HG02943 (cell line): ENCODE data around the gene HCN3.
"Not testable (repeated sequence)": the region's sequence is repeated elsewhere in the genome, so short reads cannot be mapped to it uniquely, and the experiment has no call there.

Source experiments
- ATAC-seq: cut with Tn5 transposase; IDR thresholded peaks from one replicate; pipeline ENCODE4 v1.9.1; 2021; ENCODE audit warnings: mild to moderate bottlenecking, low read depth, moderate library complexity; ENCODE audit not compliant: unreplicated experiment

The HCN3 gene

GRCh38 chr1:155277070-155277901, at the start of gene HCN3:
Gene HCN3, plus strand, starts transcription at chr1:155277463. Its CDS starts 128 bp downstream, at chr1:155277591.
- ATAC-seq: peak; percentile 52

GRCh38 chr1:155228096-155228427, 49.2 kb upstream of the HCN3 start:
- ATAC-seq: peak; percentile 3

GRCh38 chr1:155231302-155231701, 46.0 kb upstream of the HCN3 start:
- ATAC-seq: not testable (repeated sequence)

GRCh38 chr1:155232001-155232978, 45.0 kb upstream of the HCN3 start:
- not testable (repeated sequence) for ATAC-seq

GRCh38 chr1:155233502-155233901, 43.8 kb upstream of the HCN3 start:
- not testable (repeated sequence) for ATAC-seq

DNA sequence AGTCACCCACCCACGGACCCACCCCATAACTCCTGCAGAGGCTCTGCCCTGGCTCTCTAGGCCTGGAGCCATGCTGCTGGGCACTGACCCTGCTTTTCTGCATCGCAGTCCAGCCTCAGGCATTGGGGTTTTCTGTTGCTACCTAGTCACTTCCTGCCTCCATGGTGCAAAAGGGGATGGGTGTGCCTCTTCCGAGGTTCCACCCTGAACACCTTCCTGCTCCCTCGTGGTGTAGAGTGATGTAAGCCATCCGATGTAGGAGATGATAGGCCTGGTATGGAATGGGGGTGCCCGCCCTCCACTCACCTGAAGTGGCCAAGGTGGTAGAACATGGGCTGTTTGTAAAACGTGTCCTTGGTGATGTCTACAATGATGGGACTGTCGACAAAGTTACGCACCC, 41.9 kb upstream of the HCN3 start:
- ATAC-seq: not testable (repeated sequence)

- no peak for ATAC-seq
These were observed 40.8 kb upstream of the HCN3 start for GRCh38 chr1:155236451-155236850.

DNA sequence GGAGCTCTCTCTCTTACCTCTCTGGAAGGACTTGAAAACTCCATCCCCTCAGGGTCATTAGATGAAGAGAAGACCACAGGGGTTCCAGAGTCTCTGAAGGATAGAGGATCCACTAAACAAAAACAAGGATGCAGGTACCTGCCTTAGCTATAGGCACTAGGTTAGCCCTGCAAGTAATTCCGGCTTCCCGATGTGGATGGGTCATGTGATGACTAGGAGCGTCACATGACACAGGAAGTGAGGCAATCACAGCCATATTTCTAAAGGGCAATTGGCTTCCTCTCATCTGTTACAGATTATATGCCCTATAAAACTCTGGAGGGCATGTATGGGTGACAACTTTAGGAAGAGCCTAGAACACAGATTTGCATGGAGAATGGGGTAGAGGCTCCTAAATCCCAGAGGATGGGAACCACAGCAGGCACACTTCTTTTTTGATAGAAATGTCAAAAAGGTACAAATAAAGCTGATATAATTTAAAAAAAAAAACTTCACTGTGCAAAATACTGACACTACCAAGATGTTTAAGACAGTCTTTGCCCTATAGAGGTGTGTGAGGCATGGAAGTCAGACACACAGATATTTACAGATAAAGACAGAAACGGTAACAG, 36.1 kb upstream of the HCN3 start:
- ATAC-seq: no peak

DNA sequence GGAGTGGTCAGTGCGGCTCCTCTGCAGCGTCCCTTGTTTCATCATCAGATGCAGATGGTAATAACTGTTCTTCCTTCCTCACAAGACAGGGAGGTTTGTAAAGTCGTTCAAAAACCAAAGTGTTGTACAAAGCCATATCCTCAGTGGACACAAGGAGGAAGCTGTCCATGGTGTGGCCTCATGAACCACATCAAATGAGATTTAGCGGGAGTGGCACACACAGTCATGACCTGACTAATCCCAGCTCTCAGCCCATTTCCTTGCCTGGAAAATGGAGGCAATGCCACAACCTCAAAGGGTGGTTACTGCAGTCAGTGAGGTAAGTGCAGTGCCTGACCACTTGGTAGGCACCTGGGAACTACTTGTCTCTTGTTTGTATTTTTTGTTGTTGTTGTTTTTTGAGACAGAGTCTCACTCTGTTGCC, 35.4 kb upstream of the HCN3 start:
- no peak for ATAC-seq

GRCh38 chr1:155242805-155243358, 34.4 kb upstream of the HCN3 start:
- ATAC-seq: no peak

GRCh38 chr1:155244368-155245162, 32.7 kb upstream of the HCN3 start:
- ATAC-seq: peak; percentile 80

- ATAC-seq: no peak
These were observed 32.1 kb upstream of the HCN3 start for GRCh38 chr1:155245163-155245524.

DNA sequence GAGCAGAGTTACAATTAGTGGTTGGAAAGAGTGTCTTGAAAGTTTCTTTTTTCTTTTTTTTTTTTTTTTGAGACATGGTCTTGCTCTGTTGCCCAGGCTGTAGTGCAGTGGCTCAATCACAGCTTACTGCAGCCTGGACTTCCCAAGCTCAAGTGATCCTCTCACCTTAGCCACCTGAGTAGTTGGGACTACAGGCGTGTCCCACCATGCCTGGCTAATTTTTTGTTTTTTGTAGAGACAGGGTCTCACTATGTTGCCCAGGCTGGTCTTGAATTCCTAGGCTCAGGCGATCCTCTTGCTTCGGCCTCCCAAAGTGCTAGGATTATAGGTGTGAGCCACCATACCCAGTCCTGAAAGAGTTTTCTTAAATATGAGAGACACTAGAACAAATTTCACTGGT, 30.5 kb upstream of the HCN3 start:
- not testable (repeated sequence) for ATAC-seq

DNA sequence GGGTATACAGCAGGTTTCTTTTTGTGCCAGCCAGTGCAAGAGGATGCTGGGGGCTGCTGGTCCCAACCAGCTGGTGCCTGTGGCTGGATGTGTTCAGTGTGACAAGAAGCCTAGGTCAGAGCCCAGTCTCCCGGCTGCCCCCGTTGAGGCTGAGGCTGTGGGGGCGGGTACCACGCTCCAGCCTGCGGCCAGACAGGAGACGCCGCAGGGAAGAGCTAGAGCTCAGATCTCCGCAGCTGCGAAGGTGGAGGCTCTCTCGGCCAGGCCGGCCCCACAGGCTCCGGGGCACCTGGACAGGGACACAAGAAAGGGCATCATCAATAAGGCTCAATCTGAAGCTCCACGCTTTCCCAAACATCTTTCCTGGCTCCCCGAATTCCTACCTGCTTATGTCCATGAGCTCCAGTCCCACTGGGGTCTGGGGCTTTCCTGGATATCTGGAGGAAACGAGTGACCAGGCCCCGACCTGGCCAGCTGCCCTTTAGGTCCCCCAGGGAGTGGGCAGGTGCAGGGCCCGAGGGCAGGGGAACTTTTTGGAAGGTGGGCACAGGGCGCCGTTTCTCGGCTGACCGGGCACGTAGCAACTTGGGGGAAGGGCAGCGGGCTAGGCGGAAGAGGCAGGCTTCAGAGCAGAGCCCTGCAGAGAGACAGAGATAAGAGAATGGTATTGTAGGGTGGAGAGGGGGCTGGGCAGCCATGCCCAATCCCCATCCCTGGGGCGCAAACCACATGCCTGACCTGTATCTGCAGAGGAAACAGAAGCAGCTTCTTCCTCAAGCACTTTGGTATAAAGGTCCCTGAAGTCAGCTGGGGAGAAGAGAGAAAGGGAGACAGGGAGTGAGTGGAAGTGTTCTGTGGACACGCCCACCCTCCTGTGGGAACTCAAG, 29.4 kb upstream of the HCN3 start:
- ATAC-seq: no peak

GRCh38 chr1:155250246-155250632, 27.0 kb upstream of the HCN3 start:
- ATAC-seq: no peak

GRCh38 chr1:155250633-155251449, 26.4 kb upstream of the HCN3 start:
- no peak for ATAC-seq

DNA sequence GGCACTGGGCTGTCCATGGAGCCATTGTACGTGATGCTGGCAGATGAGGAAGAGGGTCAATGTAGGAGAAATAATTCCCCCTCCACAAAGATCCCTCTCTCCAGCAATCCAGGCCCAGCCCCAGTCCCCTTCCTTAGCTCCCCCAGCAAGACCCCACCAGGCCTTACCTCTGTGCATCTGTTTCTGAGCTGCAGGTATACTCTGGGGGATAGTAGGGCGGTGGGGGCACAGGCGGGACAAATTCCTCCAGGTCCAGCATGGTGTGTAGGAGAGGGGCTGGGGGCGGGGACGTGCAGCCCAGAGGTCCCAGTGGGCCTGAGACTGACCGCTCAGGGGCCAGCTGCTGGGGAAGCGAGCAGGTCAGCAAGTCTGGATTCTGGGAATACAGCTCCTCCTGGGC, 25.7 kb upstream of the HCN3 start:
- no peak for ATAC-seq

DNA sequence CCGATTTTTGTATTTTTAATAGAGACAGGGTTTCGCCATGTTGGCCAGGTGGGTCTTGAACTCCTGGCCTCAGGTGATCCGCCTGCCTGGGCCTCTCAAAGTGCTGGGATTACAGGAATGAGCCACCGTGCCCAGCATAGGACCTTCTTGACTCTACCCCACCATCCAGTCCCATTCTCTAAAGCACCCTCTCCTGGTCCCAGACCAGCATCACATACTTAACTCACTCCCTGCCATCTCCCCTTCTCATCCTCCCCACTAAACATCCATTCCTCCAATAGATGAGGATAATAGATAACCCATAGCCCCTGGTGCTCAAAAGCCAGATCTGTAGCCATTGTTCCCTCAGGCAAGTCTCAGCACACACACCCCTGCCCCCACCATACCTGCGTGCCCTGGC, 24.1 kb upstream of the HCN3 start:
- no peak for ATAC-seq
